Chondrocyte (in vitro differentiated cells): Measurements from ENCODE around the gene ZCWPW1. TPM values are rescaled to one million over a fixed set of nuclear protein-coding genes. Genes with fewer than 3 reads are reported as not detected.
"Not testable (repeated sequence)": the region's sequence is repeated elsewhere in the genome, so short reads cannot be mapped to it uniquely, and the experiment has no call there.

ENCODE experiments used
- DNase-seq: peaks from one replicate; pipeline ENCODE4 v3.0.0; 2021; ENCODE audit warnings: mixed read lengths, low spot score
- H3K27ac Mint-ChIP-seq: one replicate; pipeline ENCODE4 v1.8.0; 2021; ENCODE audit warnings: mild to moderate bottlenecking, moderate library complexity, mixed read lengths; ENCODE audit not compliant: unreplicated experiment
- H3K27me3 Mint-ChIP-seq: 2 replicates; pipeline ENCODE4 v1.8.0; 2021; ENCODE audit warnings: low read depth, mixed read lengths
- H3K36me3 Mint-ChIP-seq: 2 replicates; pipeline ENCODE4 v1.8.0; 2021; ENCODE audit warnings: low read depth, mixed read lengths
- H3K4me1 Mint-ChIP-seq: 2 replicates; pipeline ENCODE4 v1.8.0; 2021; ENCODE audit warnings: low read depth, mild to moderate bottlenecking, mixed read lengths
- H3K4me3 Mint-ChIP-seq: one replicate; pipeline ENCODE4 v1.8.0; 2021; ENCODE audit warnings: mild to moderate bottlenecking, moderate library complexity, mixed read lengths; ENCODE audit not compliant: unreplicated experiment
- H3K9me3 Mint-ChIP-seq: 2 replicates; pipeline ENCODE4 v1.8.0; 2021; ENCODE audit warnings: low read depth, mixed read lengths
- CTCF ChIP-seq: fragments of 200-600 bp; sonication (generic); IDR thresholded peaks from 2 replicates; pipeline ENCODE4 v1.5.0; 2021; ENCODE audit warnings: antibody characterized with exemption, mild to moderate bottlenecking, moderate library complexity
- total RNA-seq: library from RNA; stranded (reverse); gene quantifications from 3 replicates; pipeline ENCODE4 v1.2.1, GENCODE V29; 2021

ZCWPW1 gene
- total RNA-seq, 1 donor from 2014 or later, result 3.8 TPM

DNA sequence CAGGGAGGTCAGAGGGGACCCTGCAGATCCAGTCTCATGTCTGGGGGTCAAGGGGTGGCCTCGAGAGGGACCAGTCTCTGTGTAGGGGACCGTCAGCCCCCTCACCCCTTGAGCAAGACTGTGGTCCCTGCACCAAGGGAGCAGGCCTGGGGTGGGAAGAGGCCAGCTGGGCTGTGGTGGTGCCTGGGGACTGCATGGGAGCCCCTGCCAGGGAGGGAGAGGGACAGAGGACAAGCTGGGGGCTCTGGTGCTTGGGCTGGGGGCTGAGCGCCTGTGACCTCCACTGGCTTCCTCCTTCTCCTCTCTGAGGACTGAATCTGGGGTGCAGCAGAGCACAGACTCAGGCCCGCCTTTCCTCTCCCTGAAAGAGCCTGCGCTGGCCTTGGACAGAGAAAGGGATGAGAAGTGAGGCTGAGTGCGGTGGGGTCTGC lies 71.4 kb downstream of the ZCWPW1 start:
- no peaks in the 10 kb centered on the region for H3K27me3 Mint-ChIP-seq
- peaks cover 30% of the 10 kb centered on the region for H3K36me3 Mint-ChIP-seq
- TF ChIP-seq CTCF, result no peak
- no peaks in the 10 kb centered on the region for H3K4me1 Mint-ChIP-seq
- no peak for DNase-seq
- H3K4me3 Mint-ChIP-seq, result no peak overlapping the region
- H3K9me3 Mint-ChIP-seq, result no peaks in the 10 kb centered on the region
- no peak overlapping the region for H3K27ac Mint-ChIP-seq

DNA sequence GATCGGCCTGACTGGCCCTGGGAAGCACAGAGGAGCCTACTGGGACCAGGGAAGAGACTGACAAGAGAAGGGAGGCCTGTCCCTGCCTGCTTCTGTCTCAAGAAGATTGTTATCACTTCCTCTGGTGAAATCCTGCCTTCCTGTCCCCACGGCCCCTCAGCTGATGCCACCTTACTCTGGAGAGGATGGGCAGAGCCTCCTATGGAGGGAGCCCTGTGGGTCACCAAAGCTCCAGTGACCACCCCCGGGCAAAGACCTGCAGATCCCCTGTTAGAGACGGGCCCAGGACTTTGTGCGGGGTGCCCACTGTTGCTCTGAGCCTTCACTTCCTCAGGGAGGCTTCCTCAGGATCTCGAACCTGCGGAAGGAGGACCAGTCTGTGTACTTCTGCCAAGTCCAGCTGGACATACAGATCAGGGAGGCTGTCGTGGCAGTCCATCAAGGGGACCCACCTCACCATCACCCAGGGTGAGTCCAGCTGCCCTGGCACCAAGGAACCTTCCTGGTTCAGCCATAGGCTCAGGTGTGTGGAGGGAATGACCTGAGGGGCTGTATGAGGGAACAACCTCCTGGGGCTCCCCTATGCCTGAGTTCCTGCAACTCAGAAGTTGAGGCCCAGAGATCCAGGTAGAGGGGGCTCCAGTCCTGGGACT lies 72.0 kb downstream of the ZCWPW1 start:
- no peak overlapping the region for H3K4me3 Mint-ChIP-seq
- no peak for DNase-seq
- H3K4me1 Mint-ChIP-seq, result no peaks in the 10 kb centered on the region
- no peak overlapping the region for H3K27ac Mint-ChIP-seq
- H3K9me3 Mint-ChIP-seq, result no peaks in the 10 kb centered on the region
- TF ChIP-seq CTCF, result no peak
- H3K36me3 Mint-ChIP-seq, result peaks cover 25% of the 10 kb centered on the region
- H3K27me3 Mint-ChIP-seq, result no peaks in the 10 kb centered on the region

- peaks cover 22% of the 10 kb centered on the region for H3K36me3 Mint-ChIP-seq
- H3K4me1 Mint-ChIP-seq, result no peaks in the 10 kb centered on the region
- H3K27me3 Mint-ChIP-seq, result no peaks in the 10 kb centered on the region
- no peak for DNase-seq
- no peak overlapping the region for H3K4me3 Mint-ChIP-seq
- no peaks in the 10 kb centered on the region for H3K9me3 Mint-ChIP-seq
- TF ChIP-seq CTCF, result no peak
- H3K27ac Mint-ChIP-seq, result no peak overlapping the region
Observed at GRCh38 chr7:100353685-100354330, 74.7 kb downstream of the ZCWPW1 start.

- H3K9me3 Mint-ChIP-seq, result no peaks in the 10 kb centered on the region
Observed at GRCh38 chr7:100352984-100353684, 75.4 kb downstream of the ZCWPW1 start.

GRCh38 chr7:100352230-100352781 lies 76.2 kb downstream of the ZCWPW1 start:
- not testable (repeated sequence) for H3K4me1 Mint-ChIP-seq

More at GRCh38 chr7:100352984-100353684, 75.4 kb downstream of the ZCWPW1 start:
- Mint-ChIP-seq H3K4me3 (no peak overlapping the region), H3K27me3 (no peaks in the 10 kb centered on the region), H3K27ac (no peak overlapping the region), H3K4me1 (no peaks in the 10 kb centered on the region), H3K36me3 (peaks cover 23% of the 10 kb centered on the region)
- no peak for TF ChIP-seq CTCF
- DNase-seq, result no peak

More at GRCh38 chr7:100352230-100352781, 76.2 kb downstream of the ZCWPW1 start:
- not testable (repeated sequence) for H3K4me3 Mint-ChIP-seq, DNase-seq, H3K27me3 Mint-ChIP-seq, H3K9me3 Mint-ChIP-seq, H3K27ac Mint-ChIP-seq
- H3K36me3 Mint-ChIP-seq, result peaks cover 22% of the 10 kb centered on the region
